ENCODE results near the gene PDS5B.
"Not testable (repeated sequence)": the region's sequence is repeated elsewhere in the genome, so short reads cannot be mapped to it uniquely, and the experiment has no call there.

Gene PDS5B, protein sequence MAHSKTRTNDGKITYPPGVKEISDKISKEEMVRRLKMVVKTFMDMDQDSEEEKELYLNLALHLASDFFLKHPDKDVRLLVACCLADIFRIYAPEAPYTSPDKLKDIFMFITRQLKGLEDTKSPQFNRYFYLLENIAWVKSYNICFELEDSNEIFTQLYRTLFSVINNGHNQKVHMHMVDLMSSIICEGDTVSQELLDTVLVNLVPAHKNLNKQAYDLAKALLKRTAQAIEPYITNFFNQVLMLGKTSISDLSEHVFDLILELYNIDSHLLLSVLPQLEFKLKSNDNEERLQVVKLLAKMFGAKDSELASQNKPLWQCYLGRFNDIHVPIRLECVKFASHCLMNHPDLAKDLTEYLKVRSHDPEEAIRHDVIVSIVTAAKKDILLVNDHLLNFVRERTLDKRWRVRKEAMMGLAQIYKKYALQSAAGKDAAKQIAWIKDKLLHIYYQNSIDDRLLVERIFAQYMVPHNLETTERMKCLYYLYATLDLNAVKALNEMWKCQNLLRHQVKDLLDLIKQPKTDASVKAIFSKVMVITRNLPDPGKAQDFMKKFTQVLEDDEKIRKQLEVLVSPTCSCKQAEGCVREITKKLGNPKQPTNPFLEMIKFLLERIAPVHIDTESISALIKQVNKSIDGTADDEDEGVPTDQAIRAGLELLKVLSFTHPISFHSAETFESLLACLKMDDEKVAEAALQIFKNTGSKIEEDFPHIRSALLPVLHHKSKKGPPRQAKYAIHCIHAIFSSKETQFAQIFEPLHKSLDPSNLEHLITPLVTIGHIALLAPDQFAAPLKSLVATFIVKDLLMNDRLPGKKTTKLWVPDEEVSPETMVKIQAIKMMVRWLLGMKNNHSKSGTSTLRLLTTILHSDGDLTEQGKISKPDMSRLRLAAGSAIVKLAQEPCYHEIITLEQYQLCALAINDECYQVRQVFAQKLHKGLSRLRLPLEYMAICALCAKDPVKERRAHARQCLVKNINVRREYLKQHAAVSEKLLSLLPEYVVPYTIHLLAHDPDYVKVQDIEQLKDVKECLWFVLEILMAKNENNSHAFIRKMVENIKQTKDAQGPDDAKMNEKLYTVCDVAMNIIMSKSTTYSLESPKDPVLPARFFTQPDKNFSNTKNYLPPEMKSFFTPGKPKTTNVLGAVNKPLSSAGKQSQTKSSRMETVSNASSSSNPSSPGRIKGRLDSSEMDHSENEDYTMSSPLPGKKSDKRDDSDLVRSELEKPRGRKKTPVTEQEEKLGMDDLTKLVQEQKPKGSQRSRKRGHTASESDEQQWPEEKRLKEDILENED (N-terminal part only)

GRCh38 chr13:32586080-32586900 lies at the start of gene PDS5B:
Gene PDS5B (plus strand): TSS chr13:32586452. CDS start chr13:32648773, 62,321 bp downstream.
- peak; percentile 96 for DNase-seq

- peak; percentile 34 for DNase-seq
Measured at GRCh38 chr13:32537580-32538142, 48.6 kb upstream of the PDS5B start.

DNA sequence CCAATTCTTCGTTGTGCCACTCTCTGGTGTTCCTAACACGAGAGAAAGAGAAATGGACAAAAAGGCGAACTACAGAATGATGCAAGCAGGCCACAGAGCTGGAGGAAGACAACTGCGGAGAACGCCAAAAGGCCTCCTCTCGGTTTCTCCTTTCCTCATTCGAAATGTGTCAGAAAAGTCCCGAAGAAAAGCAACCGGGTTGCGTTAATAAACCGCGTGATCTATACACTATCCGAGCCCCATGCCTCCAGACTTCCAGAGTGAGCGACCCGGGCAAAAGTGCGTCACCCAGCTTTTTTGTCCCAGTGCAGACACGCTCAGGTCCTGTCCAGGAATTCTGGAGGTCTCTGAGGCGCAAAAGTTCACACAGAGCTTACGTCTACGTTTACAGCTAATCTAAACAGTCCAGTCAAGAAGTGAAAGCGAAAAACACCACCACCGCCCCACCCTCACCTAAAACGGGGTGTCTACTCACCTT lies 48.1 kb upstream of the PDS5B start:
- peak; percentile 39 for DNase-seq

DNA sequence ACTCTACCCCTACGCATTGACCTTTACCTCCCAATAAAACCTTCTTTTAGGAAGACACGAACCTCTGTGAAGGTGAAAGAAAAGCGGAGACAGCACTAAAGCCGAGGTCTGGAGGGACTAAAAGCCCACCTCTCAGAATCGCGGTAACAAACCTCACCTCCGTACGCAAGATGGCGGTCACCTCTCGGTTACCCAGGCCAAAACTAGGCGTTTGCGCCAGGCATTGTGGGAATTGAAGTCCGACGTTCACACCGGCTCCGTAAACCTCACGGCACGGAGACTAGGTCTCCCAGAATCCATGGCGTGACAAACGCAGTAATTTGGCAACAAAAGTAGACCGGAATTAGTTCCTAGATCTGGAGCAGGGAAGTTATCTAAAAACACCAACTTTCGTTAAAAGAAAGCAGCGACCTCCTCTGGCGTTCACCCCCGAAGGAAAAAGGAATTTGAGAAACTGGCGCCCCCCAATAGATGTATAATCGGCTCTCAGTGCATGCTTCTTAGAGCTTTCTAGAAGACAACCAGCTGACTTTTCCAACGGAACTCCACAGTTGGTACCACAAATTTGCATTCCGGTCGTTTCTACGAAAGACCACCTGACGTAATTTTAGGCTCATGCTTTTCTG lies 47.5 kb upstream of the PDS5B start, which contains the start of gene N4BP2L2:
Gene N4BP2L2 (minus strand): TSS at position 175 of the 626 bp plus-strand sequence. CDS start 1,768 bp downstream, outside the sequence.
- peak; percentile 99 for DNase-seq

GRCh38 chr13:32542221-32542620 lies 44.0 kb upstream of the PDS5B start:
- no peak for DNase-seq

DNA sequence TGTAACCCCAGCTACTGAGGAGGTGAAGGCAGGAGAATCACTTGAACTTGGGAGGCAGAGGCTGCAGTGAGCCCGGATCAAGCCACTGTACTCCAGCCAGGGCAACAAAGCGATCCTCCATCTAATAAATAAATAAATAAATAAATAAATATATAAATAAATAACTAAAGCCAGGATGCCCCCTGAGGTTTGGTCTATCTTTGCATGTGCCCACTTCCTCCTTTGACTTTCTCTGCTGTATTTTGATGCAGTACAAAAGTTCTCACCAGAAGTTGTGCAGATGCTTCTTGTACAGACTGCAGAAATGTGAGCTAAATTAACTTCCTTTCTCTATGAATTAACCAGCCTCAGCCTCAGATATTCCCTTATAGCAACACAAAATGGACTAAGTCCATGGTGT lies 41.2 kb upstream of the PDS5B start:
- no peak for DNase-seq

GRCh38 chr13:32548837-32549236 lies 37.4 kb upstream of the PDS5B start:
- DNase-seq = no peak

GRCh38 chr13:32549788-32550187 lies 36.5 kb upstream of the PDS5B start:
- DNase-seq = no peak

DNA sequence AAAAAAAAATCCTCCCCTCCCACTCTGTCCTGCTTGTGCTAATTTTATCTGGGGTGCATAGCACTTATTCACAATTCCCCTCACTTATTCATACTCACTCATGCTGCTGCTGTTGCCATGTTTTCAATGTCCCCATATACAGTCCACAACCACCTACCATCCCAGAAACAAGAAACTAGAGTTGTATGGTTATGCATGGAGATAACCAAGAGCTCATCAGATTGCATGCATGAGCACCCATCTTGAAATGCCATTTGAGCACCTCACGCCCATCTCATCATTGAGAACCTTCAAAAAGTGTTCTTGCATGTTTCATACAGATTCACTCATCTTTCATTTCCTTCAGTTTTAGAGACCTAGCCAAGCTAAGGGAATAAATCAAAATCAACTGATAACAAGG lies 32.5 kb upstream of the PDS5B start:
- DNase-seq = no peak

GRCh38 chr13:32555613-32556012 lies 30.6 kb upstream of the PDS5B start:
- no peak for DNase-seq

DNA sequence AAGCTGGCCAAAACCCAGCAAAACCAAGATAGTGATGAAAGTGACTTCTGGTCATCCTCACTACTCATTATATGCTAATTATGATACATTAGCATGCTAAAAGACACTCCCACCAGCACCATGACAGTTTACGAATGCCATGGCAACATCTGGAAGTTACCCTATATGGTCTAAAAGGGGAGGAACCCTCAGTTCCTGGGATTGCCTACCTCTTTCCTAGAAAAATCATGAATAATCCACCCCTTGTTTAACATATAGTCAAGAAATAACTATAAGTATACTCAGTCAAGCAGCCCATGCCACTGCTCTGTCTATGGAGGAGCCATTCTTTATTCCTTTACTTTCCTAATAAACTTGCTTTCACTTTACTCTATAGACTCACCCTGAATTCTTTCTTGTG lies 25.4 kb upstream of the PDS5B start:
- not testable (repeated sequence) for DNase-seq

DNA sequence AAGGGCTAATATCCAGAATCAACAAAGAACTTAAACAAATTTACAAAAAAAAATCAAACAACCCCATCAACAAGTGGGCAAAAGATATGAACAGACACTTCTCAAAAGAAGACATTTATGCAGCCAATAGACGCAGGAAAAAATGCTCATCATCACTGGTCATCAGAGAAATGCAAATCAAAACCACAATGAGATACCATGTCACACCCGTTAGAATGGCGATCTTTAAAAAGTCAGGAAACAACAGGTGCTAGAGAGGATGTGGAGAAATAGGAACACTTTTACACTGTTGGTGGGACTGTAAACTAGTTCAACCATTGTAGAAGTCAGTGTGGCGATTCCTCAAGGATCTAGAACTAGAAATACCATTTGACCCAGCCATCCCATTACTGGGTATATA lies 10.6 kb upstream of the PDS5B start:
- DNase-seq = not testable (repeated sequence)

GRCh38 chr13:32577032-32577431 lies 9.2 kb upstream of the PDS5B start:
- DNase-seq = no peak

- peak; percentile 21 for DNase-seq
Measured at GRCh38 chr13:32581177-32581786, 5.0 kb upstream of the PDS5B start.

DNA sequence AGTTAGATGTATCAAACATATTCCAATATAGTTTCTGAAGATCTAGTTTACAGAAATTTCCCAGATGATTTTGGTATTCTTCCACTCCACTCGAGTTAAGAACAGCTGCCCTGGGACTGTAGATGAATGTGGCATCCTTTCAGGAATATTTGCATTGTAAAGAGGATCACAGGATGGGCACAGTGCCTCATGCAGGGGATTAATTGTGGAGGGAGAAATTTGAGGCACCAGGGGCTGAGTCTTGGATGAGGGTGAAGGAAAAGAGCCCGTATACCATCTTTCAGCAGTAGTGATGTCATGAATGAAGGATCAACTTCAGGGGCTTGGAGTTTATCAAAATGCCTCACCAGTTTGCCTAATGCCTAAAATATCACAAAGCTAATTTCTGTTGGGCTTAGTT lies 4.0 kb upstream of the PDS5B start:
- no peak for DNase-seq

DNA sequence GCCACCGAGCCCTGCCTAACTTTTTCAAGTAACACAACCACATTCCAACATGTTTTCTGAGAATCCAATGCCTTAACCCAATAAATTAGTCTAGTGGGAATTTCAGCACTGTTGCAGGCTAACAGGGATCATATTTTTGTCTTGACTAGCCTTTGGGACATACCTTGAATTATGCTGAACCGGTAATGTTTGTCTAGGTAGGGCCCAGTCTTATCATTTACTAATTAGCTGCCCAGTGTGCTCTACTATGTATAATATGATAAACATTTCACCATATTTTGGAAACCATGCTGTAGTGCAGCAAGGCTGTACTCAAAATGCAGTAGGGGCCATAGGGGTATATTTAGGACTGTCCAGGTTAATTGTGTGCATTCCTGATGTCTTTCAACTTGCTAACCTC lies 3.3 kb upstream of the PDS5B start:
- no peak for DNase-seq

DNA sequence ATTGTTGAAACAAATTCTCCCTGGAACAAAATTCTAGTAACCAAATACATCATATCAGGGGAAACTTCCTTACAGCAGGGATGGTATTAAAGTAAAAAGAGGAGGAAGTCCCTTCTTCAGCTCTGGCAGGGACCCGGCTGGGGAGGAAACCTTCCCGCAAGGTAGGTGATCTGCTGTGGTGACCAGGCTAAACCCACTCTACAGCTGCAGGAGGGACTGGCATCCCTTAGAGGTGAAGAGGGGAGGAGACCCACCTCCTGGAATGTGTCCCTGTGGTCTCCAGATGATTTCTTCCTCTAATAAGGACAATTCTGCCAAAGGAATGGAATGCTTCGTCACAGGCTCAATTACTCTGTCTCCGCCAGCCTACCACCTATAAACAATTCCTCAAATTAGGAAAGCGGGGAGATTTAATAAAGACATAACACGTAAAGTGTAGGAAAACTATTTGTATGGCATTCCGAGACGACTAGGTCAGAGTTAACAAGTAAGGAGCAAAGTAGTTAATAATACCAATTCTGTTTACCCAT lies 637 bp upstream of the PDS5B start:
- peak; percentile 40 for DNase-seq

DNA sequence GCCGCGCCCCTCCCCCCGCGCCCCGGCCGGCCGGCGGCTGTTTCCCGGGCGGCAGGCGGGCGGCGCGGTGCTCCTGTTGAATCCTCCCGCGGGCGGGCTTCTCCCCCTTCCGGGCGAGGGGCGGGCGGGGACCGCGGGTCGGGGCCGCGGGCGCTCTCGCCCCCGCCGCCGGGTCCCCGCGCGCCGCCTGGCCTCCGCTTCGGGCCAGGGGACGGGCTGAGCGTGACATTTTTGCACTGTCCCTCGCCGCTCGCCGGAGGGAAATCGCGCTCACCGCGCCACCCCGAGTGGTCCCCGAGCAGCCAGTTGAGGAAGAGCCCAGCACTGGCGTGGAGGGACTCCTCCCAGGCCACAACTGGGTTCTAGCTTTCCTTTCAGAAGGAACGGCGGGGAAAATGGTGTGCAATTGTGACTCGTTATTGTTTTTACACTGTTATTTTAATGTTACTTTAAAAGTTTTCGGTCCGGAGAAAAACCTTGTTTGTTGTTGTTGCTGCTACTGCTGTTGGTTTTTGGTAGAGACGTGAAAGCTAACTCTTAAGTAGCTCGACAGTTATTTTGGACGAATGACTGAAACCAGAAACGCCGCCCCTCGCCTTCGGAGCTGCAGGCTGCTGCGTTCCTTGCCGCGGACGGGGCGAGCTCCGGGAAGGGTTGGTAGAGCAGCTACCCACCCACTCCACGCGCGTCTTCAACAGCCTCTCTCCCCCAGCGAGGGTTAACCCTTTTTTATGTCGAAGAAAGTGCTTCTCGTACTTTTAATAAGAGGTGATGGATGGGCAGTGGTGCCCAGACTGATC lies 959 bp downstream of the PDS5B start:
- DNase-seq = peak; percentile 64

- peak; percentile 13 for DNase-seq
Measured at GRCh38 chr13:32587811-32588170, 1.5 kb downstream of the PDS5B start.

Measured in fibroblast of skin of right biceps (primary cell).